Activated CD8-positive, alpha-beta memory T cell treated with anti-CD3 and anti-CD28 coated beads for 24 hours (primary cell): ENCODE results near the gene CIDEA.
A peak's percentile ranks its signal among the peaks of the same experiment; 100 is the strongest.
"Not testable (repeated sequence)": the region's sequence is repeated elsewhere in the genome, so short reads cannot be mapped to it uniquely, and the experiment has no call there.

Source experiments
- DNase-seq: peaks from one replicate; pipeline ENCODE4 v3.0.0-alpha.2; 2020

The CIDEA gene

GRCh38 chr18:12254136-12254819 is at the start of gene CIDEA:
TSS of gene CIDEA (plus strand) at chr18:12254361. CDS start at chr18:12254384, 23 bp downstream.
- no peak for DNase-seq

- DNase-seq: not testable (repeated sequence)
Observed at GRCh38 chr18:12208296-12209153, 45.6 kb upstream of the CIDEA start.

- not testable (repeated sequence) for DNase-seq
Observed at GRCh38 chr18:12212308-12212707, 41.9 kb upstream of the CIDEA start.

GRCh38 chr18:12214296-12215005 is 39.7 kb upstream of the CIDEA start:
- DNase-seq: not testable (repeated sequence)

GRCh38 chr18:12216471-12216870 is 37.7 kb upstream of the CIDEA start:
- DNase-seq: not testable (repeated sequence)

GRCh38 chr18:12218603-12219002 is 35.6 kb upstream of the CIDEA start:
- DNase-seq: not testable (repeated sequence)

- DNase-seq: not testable (repeated sequence)
Observed at GRCh38 chr18:12222041-12222440, 32.1 kb upstream of the CIDEA start.

GRCh38 chr18:12223326-12223725 is 30.8 kb upstream of the CIDEA start:
- not testable (repeated sequence) for DNase-seq

GRCh38 chr18:12226807-12227206 is 27.4 kb upstream of the CIDEA start:
- not testable (repeated sequence) for DNase-seq

- not testable (repeated sequence) for DNase-seq
Observed at GRCh38 chr18:12227399-12228186, 26.6 kb upstream of the CIDEA start.

GRCh38 chr18:12228308-12228707 is 25.9 kb upstream of the CIDEA start:
- DNase-seq: not testable (repeated sequence)

- DNase-seq: not testable (repeated sequence)
Observed at GRCh38 chr18:12230561-12230960, 23.6 kb upstream of the CIDEA start.

GRCh38 chr18:12231040-12231882 is 22.9 kb upstream of the CIDEA start:
- no peak for DNase-seq

GRCh38 chr18:12231986-12232385 is 22.2 kb upstream of the CIDEA start:
- DNase-seq: no peak

GRCh38 chr18:12233378-12233777 is 20.8 kb upstream of the CIDEA start:
- DNase-seq: no peak

GRCh38 chr18:12234451-12235190 is 19.5 kb upstream of the CIDEA start:
- DNase-seq: no peak

- DNase-seq: no peak
Observed at GRCh38 chr18:12236141-12236540, 18.0 kb upstream of the CIDEA start.

- peak; percentile 87 for DNase-seq
Observed at GRCh38 chr18:12236934-12237832, 17.0 kb upstream of the CIDEA start.

- no peak for DNase-seq
Observed at GRCh38 chr18:12238826-12239225, 15.3 kb upstream of the CIDEA start.

- DNase-seq: no peak
Observed at GRCh38 chr18:12239431-12239830, 14.7 kb upstream of the CIDEA start.
